Liver (tissue), 9 donors: Measurements from ENCODE around the gene IWS1. TPM values are rescaled to one million over a fixed set of nuclear protein-coding genes. Genes with fewer than 3 reads are reported as not detected.

Source experiments
- DNase-seq: peaks from one replicate; pipeline ENCODE4 v3.0.0-alpha.2; 2017; ENCODE audit warnings: low spot score
- H3K27ac ChIP-seq, 2 donors: one replicate each; pipeline ENCODE4 v1.7.0; 2013; ENCODE audit warnings: inconsistent platforms in 2 of 2, low read length in 2 of 2, control low read depth in 1 of 2, low read depth in 1 of 2, mild to moderate bottlenecking in 1 of 2
- H3K27me3 ChIP-seq, 4 donors: one replicate each; pipeline versions ENCODE4 v1.6.1 to v1.7.0; 2013; ENCODE audit warnings: low read length in 3 of 4, inconsistent platforms in 1 of 4, mild to moderate bottlenecking in 1 of 4, moderate library complexity in 1 of 4; ENCODE audit not compliant: control insufficient read depth in 4 of 4, insufficient read depth in 4 of 4
- H3K36me3 ChIP-seq, 4 donors: one replicate each; pipeline versions ENCODE4 v1.6.1 to v1.7.0; 2013; ENCODE audit warnings: low read length in 3 of 4, mild to moderate bottlenecking in 3 of 4, low read depth in 1 of 4, moderate library complexity in 1 of 4; ENCODE audit not compliant: control insufficient read depth in 4 of 4, insufficient read depth in 3 of 4
- H3K4me1 ChIP-seq, 4 donors: one replicate each; pipeline versions ENCODE4 v1.6.1 to v1.7.0; 2013; ENCODE audit warnings: low read length in 3 of 4, mild to moderate bottlenecking in 3 of 4, moderate library complexity in 1 of 4; ENCODE audit not compliant: control insufficient read depth in 4 of 4, insufficient read depth in 4 of 4
- H3K4me3 ChIP-seq, 3 donors: one replicate each; pipeline versions ENCODE4 v1.6.1 to v1.7.0; 2013; ENCODE audit warnings: low read length in 3 of 3, control low read depth in 1 of 3, low read depth in 1 of 3, mild to moderate bottlenecking in 1 of 3
- H3K9ac ChIP-seq, 2 donors: one replicate each; pipeline ENCODE4 v1.7.0; 2013; ENCODE audit warnings: low read length in 2 of 2, mild to moderate bottlenecking in 2 of 2, moderate library complexity in 2 of 2, control low read depth in 1 of 2, low read depth in 1 of 2
- H3K9me3 ChIP-seq, 4 donors: one replicate each; pipeline versions ENCODE4 v1.6.1 to v1.7.0; 2013; ENCODE audit warnings: low read length in 3 of 4; ENCODE audit not compliant: control insufficient read depth in 4 of 4
- FOXA1 ChIP-seq: IDR thresholded peaks from 2 replicates; pipeline ENCODE4 v1.6.1; 2016; ENCODE audit warnings: antibody characterized with exemption
- FOXA2 ChIP-seq: IDR thresholded peaks from 2 replicates; pipeline ENCODE4 v1.6.1; 2016; ENCODE audit warnings: antibody characterized with exemption
- GABPA ChIP-seq, 2 donors: IDR thresholded peaks in 1 of 2; conservative IDR thresholded peaks in 1 of 2; 2 replicates each; pipeline ENCODE4 v1.6.1; 2016; ENCODE audit warnings: antibody characterized with exemption in 2 of 2, mild to moderate bottlenecking in 1 of 2, moderate library complexity in 1 of 2
- HNF4G ChIP-seq: IDR thresholded peaks from 2 replicates; pipeline ENCODE4 v1.6.1; 2016; ENCODE audit warnings: antibody characterized with exemption
- JUND ChIP-seq, 2 donors: IDR thresholded peaks; 2 replicates each; pipeline ENCODE4 v1.6.1; 2016; ENCODE audit warnings: antibody characterized with exemption in 2 of 2
- MAX ChIP-seq: IDR thresholded peaks from 2 replicates; pipeline ENCODE4 v1.6.1; 2016; ENCODE audit warnings: antibody characterized with exemption
- RAD21 ChIP-seq, 2 donors: IDR thresholded peaks; 2 replicates each; pipeline ENCODE4 v1.6.1; 2016; ENCODE audit warnings: antibody characterized with exemption in 2 of 2, mild to moderate bottlenecking in 2 of 2
- REST ChIP-seq: IDR thresholded peaks from 2 replicates; pipeline ENCODE4 v1.6.1; 2016; ENCODE audit warnings: antibody characterized with exemption, mild to moderate bottlenecking
- RXRA ChIP-seq, 2 donors: IDR thresholded peaks; 2 replicates each; pipeline ENCODE4 v1.6.1; 2017 to 2018; ENCODE audit warnings: antibody characterized with exemption in 2 of 2, mild to moderate bottlenecking in 1 of 2
- SP1 ChIP-seq: IDR thresholded peaks from 2 replicates; pipeline ENCODE4 v1.6.1; 2018; ENCODE audit warnings: antibody characterized with exemption, mild to moderate bottlenecking
- TAF1 ChIP-seq: conservative IDR thresholded peaks from 2 replicates; pipeline ENCODE4 v1.6.1; 2016; ENCODE audit warnings: antibody characterized with exemption, mild to moderate bottlenecking
- YY1 ChIP-seq: IDR thresholded peaks from 2 replicates; pipeline ENCODE4 v1.6.1; 2016; ENCODE audit warnings: antibody characterized with exemption, mild to moderate bottlenecking
- WGBS: extraction: QIAGEN DNeasy Blood & Tissue Kit; methylation state at CpG from one replicate; pipeline ENCODE4 v1.1.7; 2013; 5-methylcytosine and 5-hydroxymethylcytosine counted together
- polyA plus RNA-seq, 2 donors: library from polyadenylated mRNA; stranded (reverse) in 1 of 2; unstranded in 1 of 2; fragments of 200-250 nt in 1 of 2; fragments of >200 nt in 1 of 2; fragmentation: Nextera tagmentation in 1 of 2; extraction: Ambion mirVana in 1 of 2; gene quantifications; one replicate each; pipeline versions ENCODE4 v1.2.1 to v1.2.3, GENCODE V29; 2013 to 2015
- total RNA-seq, 2 donors: library from RNA; depleted of rRNA; stranded (reverse); fragments of >200 nt; gene quantifications; one replicate each; pipeline ENCODE4 v1.2.3, GENCODE V29; 2014
- TF ChIP-seq, protein P1 (sequence below): fragments of 150-350 bp; IDR thresholded peaks from 2 replicates; pipeline ENCODE4 v1.5.1; 2017; ENCODE audit warnings: improper control_type of control experiment, low read depth, low read length; ENCODE audit not compliant: missing input control
- TF ChIP-seq, protein P2 (sequence below): IDR thresholded peaks from 2 replicates; pipeline ENCODE4 v1.6.1; 2016; ENCODE audit warnings: antibody characterized with exemption
- TF ChIP-seq, protein P3 (sequence below): IDR thresholded peaks from 2 replicates; pipeline ENCODE4 v1.6.1; 2016; ENCODE audit warnings: antibody characterized with exemption
- donor health status: healthy.
- donor health status: healthy.
- donor health status: healthy.
- donor health status: healthy.
- donor health status: healthy.

The IWS1 gene
- total and polyA plus RNA-seq, 4 donors = 13.0 to 28.9 (median 22.8) TPM

GRCh38 chr2:127486247-127487058 lies 39.8 kb downstream of the IWS1 start:
- H3K9me3 ChIP-seq = no peaks in the 10 kb centered on the region
- H3K36me3 ChIP-seq = peaks cover 11 to 77% (median 70%) of the 10 kb centered on the region in 4 donors
- H3K9ac ChIP-seq = no peak overlapping the region
- H3K4me3 ChIP-seq = no peak overlapping the region
- H3K4me1 ChIP-seq = no peaks in the 10 kb centered on the region
- no peak for DNase-seq
- no peak for TF ChIP-seq GABPA (IDR thresholded peaks at IDR 0.05 in 1 of 2, conservative IDR thresholded peaks at IDR 0.05 in 1 of 2)
- no peak for TF ChIP-seq MAX
- TF ChIP-seq, protein P1, sequence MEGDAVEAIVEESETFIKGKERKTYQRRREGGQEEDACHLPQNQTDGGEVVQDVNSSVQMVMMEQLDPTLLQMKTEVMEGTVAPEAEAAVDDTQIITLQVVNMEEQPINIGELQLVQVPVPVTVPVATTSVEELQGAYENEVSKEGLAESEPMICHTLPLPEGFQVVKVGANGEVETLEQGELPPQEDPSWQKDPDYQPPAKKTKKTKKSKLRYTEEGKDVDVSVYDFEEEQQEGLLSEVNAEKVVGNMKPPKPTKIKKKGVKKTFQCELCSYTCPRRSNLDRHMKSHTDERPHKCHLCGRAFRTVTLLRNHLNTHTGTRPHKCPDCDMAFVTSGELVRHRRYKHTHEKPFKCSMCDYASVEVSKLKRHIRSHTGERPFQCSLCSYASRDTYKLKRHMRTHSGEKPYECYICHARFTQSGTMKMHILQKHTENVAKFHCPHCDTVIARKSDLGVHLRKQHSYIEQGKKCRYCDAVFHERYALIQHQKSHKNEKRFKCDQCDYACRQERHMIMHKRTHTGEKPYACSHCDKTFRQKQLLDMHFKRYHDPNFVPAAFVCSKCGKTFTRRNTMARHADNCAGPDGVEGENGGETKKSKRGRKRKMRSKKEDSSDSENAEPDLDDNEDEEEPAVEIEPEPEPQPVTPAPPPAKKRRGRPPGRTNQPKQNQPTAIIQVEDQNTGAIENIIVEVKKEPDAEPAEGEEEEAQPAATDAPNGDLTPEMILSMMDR = no peak
- TF ChIP-seq FOXA2 = no peak
- no peak for TF ChIP-seq TAF1
- TF ChIP-seq RAD21 (IDR thresholded peaks at IDR 0.05) = no peak
- TF ChIP-seq FOXA1 = no peak
- TF ChIP-seq, protein P2, sequence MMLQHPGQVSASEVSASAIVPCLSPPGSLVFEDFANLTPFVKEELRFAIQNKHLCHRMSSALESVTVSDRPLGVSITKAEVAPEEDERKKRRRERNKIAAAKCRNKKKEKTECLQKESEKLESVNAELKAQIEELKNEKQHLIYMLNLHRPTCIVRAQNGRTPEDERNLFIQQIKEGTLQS = no peak
- no peak for TF ChIP-seq RXRA (IDR thresholded peaks at IDR 0.05)
- no peak for TF ChIP-seq REST
- no peak for TF ChIP-seq JUND (IDR thresholded peaks at IDR 0.05)
- 85% methylated on average over 8 of the region's 8 CpGs for WGBS
- H3K27me3 ChIP-seq = no peaks in the 10 kb centered on the region
- no peak overlapping the region for H3K27ac ChIP-seq

- Histone ChIP-seq H3K36me3 (peaks cover 9 to 79% (median 71%) of the 10 kb centered on the region in 4 donors), H3K4me1 (no peaks in the 10 kb centered on the region), H3K27ac (no peak overlapping the region), H3K9ac (no peak overlapping the region), H3K9me3 (no peaks in the 10 kb centered on the region), H3K27me3 (no peaks in the 10 kb centered on the region), H3K4me3 (no peak overlapping the region)
- TF ChIP-seq JUND (IDR thresholded peaks at IDR 0.05) = no peak
- TF ChIP-seq HNF4G = no peak
- TF ChIP-seq TAF1 = no peak
- TF ChIP-seq RXRA (IDR thresholded peaks at IDR 0.05) = no peak
- TF ChIP-seq FOXA1 = no peak
- TF ChIP-seq SP1 = no peak
- TF ChIP-seq GABPA (IDR thresholded peaks at IDR 0.05 in 1 of 2, conservative IDR thresholded peaks at IDR 0.05 in 1 of 2) = no peak
- no peak for TF ChIP-seq MAX
- no peak for TF ChIP-seq YY1
- TF ChIP-seq, protein P3, sequence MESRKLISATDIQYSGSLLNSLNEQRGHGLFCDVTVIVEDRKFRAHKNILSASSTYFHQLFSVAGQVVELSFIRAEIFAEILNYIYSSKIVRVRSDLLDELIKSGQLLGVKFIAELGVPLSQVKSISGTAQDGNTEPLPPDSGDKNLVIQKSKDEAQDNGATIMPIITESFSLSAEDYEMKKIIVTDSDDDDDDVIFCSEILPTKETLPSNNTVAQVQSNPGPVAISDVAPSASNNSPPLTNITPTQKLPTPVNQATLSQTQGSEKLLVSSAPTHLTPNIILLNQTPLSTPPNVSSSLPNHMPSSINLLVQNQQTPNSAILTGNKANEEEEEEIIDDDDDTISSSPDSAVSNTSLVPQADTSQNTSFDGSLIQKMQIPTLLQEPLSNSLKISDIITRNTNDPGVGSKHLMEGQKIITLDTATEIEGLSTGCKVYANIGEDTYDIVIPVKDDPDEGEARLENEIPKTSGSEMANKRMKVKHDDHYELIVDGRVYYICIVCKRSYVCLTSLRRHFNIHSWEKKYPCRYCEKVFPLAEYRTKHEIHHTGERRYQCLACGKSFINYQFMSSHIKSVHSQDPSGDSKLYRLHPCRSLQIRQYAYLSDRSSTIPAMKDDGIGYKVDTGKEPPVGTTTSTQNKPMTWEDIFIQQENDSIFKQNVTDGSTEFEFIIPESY = no peak
- WGBS = 82% methylated on average over 5 of the region's 5 CpGs
- DNase-seq = no peak
These were observed 40.6 kb downstream of the IWS1 start for GRCh38 chr2:127485694-127486071.
